ENCODE results near the gene TMEM272. TPM values are rescaled to one million over a fixed set of nuclear protein-coding genes. Genes with fewer than 3 reads are reported as not detected.

Gene TMEM272
- polyA plus RNA-seq, 1 donor: 1.1 TPM

- Histone ChIP-seq H3K27ac (ENCODE audit: low read length) (no peak overlapping the region), H3K27me3 (ENCODE audit: control insufficient read depth, insufficient read depth, low read length) (peaks cover 11% of the 10 kb centered on the region), H3K4me3 (ENCODE audit: low read length) (no peak overlapping the region), H3K4me1 (ENCODE audit: control insufficient read depth, insufficient read depth, low read length) (peaks cover 2% of the 10 kb centered on the region), H3K9me3 (ENCODE audit: control insufficient read depth, low read depth, low read length) (no peaks in the 10 kb centered on the region), H3K36me3 (ENCODE audit: control insufficient read depth, insufficient read depth, low read length) (no peaks in the 10 kb centered on the region)
- no peak for DNase-seq
- WGBS (ENCODE audit: insufficient coverage, low lambda C conversion rate): no CpG with 5 or more reads among the region's 4 CpGs
Measured at GRCh38 chr13:51818276-51818675, 26.7 kb downstream of the TMEM272 start.

- H3K27me3 ChIP-seq (ENCODE audit: control insufficient read depth, insufficient read depth, low read length): peaks cover 11% of the 10 kb centered on the region
- H3K27ac ChIP-seq (ENCODE audit: low read length): no peak overlapping the region
- H3K4me3 ChIP-seq (ENCODE audit: low read length): no peak overlapping the region
- no CpG with 5 or more reads among the region's 8 CpGs for WGBS (ENCODE audit: insufficient coverage, low lambda C conversion rate)
- peaks cover 2% of the 10 kb centered on the region for H3K4me1 ChIP-seq (ENCODE audit: control insufficient read depth, insufficient read depth, low read length)
- no peaks in the 10 kb centered on the region for H3K9me3 ChIP-seq (ENCODE audit: control insufficient read depth, low read depth, low read length)
- no peaks in the 10 kb centered on the region for H3K36me3 ChIP-seq (ENCODE audit: control insufficient read depth, insufficient read depth, low read length)
- no peak for DNase-seq
Measured at GRCh38 chr13:51817717-51818116, 27.3 kb downstream of the TMEM272 start.

- no peak for DNase-seq
- Histone ChIP-seq H3K27me3 (ENCODE audit: control insufficient read depth, insufficient read depth, low read length) (peaks cover 11% of the 10 kb centered on the region), H3K4me3 (ENCODE audit: low read length) (no peak overlapping the region), H3K27ac (ENCODE audit: low read length) (no peak overlapping the region), H3K9me3 (ENCODE audit: control insufficient read depth, low read depth, low read length) (no peaks in the 10 kb centered on the region), H3K36me3 (ENCODE audit: control insufficient read depth, insufficient read depth, low read length) (no peaks in the 10 kb centered on the region), H3K4me1 (ENCODE audit: control insufficient read depth, insufficient read depth, low read length) (peaks cover 2% of the 10 kb centered on the region)
- WGBS (ENCODE audit: insufficient coverage, low lambda C conversion rate): 100% methylated on average over 1 of the region's 19 CpGs
Measured at GRCh38 chr13:51816604-51817249, 28.2 kb downstream of the TMEM272 start.

- Histone ChIP-seq H3K9me3 (ENCODE audit: control insufficient read depth, low read depth, low read length) (no peaks in the 10 kb centered on the region), H3K27ac (ENCODE audit: low read length) (no peak overlapping the region), H3K36me3 (ENCODE audit: control insufficient read depth, insufficient read depth, low read length) (no peaks in the 10 kb centered on the region), H3K27me3 (ENCODE audit: control insufficient read depth, insufficient read depth, low read length) (peaks cover 11% of the 10 kb centered on the region), H3K4me1 (ENCODE audit: control insufficient read depth, insufficient read depth, low read length) (peaks cover 2% of the 10 kb centered on the region), H3K4me3 (ENCODE audit: low read length) (no peak overlapping the region)
- DNase-seq: no peak
- no CpG with 5 or more reads among the region's 11 CpGs for WGBS (ENCODE audit: insufficient coverage, low lambda C conversion rate)
Measured at GRCh38 chr13:51815848-51816247, 29.1 kb downstream of the TMEM272 start.

- peak overlapping the region; percentile 19 for H3K4me3 ChIP-seq (ENCODE audit: low read length)
- WGBS (ENCODE audit: insufficient coverage, low lambda C conversion rate): no CpG with 5 or more reads among the region's 13 CpGs
Measured at GRCh38 chr13:51814825-51815650, 29.9 kb downstream of the TMEM272 start.

GRCh38 chr13:51814071-51814470, 30.9 kb downstream of the TMEM272 start:
- DNase-seq: no peak
- H3K4me1 ChIP-seq (ENCODE audit: control insufficient read depth, insufficient read depth, low read length): peaks cover 2% of the 10 kb centered on the region
- H3K9me3 ChIP-seq (ENCODE audit: control insufficient read depth, low read depth, low read length): no peaks in the 10 kb centered on the region
- H3K27ac ChIP-seq (ENCODE audit: low read length): no peak overlapping the region
- peaks cover 11% of the 10 kb centered on the region for H3K27me3 ChIP-seq (ENCODE audit: control insufficient read depth, insufficient read depth, low read length)
- WGBS (ENCODE audit: insufficient coverage, low lambda C conversion rate): no CpG with 5 or more reads among the region's 2 CpGs
- no peak overlapping the region for H3K4me3 ChIP-seq (ENCODE audit: low read length)
- no peaks in the 10 kb centered on the region for H3K36me3 ChIP-seq (ENCODE audit: control insufficient read depth, insufficient read depth, low read length)

More at GRCh38 chr13:51814825-51815650, 29.9 kb downstream of the TMEM272 start:
- H3K36me3 ChIP-seq (ENCODE audit: control insufficient read depth, insufficient read depth, low read length): no peaks in the 10 kb centered on the region
- H3K4me1 ChIP-seq (ENCODE audit: control insufficient read depth, insufficient read depth, low read length): peaks cover 2% of the 10 kb centered on the region
- peak overlapping the region; percentile 15 for H3K27ac ChIP-seq (ENCODE audit: low read length)
- H3K9me3 ChIP-seq (ENCODE audit: control insufficient read depth, low read depth, low read length): no peaks in the 10 kb centered on the region
- peak; percentile 62 to 71 for DNase-seq
- peaks cover 11% of the 10 kb centered on the region for H3K27me3 ChIP-seq (ENCODE audit: control insufficient read depth, insufficient read depth, low read length)

GRCh38 chr13:51811920-51812451, 33.0 kb downstream of the TMEM272 start:
- Histone ChIP-seq H3K27ac (ENCODE audit: low read length) (no peak overlapping the region), H3K27me3 (ENCODE audit: control insufficient read depth, insufficient read depth, low read length) (peaks cover 3% of the 10 kb centered on the region), H3K36me3 (ENCODE audit: control insufficient read depth, insufficient read depth, low read length) (no peaks in the 10 kb centered on the region), H3K9me3 (ENCODE audit: control insufficient read depth, low read depth, low read length) (no peaks in the 10 kb centered on the region), H3K4me3 (ENCODE audit: low read length) (no peak overlapping the region), H3K4me1 (ENCODE audit: control insufficient read depth, insufficient read depth, low read length) (peaks cover 2% of the 10 kb centered on the region)
- no CpG with 5 or more reads among the region's 4 CpGs for WGBS (ENCODE audit: insufficient coverage, low lambda C conversion rate)
- no peak for DNase-seq

- no peak overlapping the region for H3K4me3 ChIP-seq (ENCODE audit: low read length)
- H3K9me3 ChIP-seq (ENCODE audit: control insufficient read depth, low read depth, low read length): no peaks in the 10 kb centered on the region
- no peaks in the 10 kb centered on the region for H3K27me3 ChIP-seq (ENCODE audit: control insufficient read depth, insufficient read depth, low read length)
- no peak overlapping the region for H3K27ac ChIP-seq (ENCODE audit: low read length)
- no peak for DNase-seq
- WGBS (ENCODE audit: insufficient coverage, low lambda C conversion rate): no CpG with 5 or more reads among the region's 12 CpGs
- H3K36me3 ChIP-seq (ENCODE audit: control insufficient read depth, insufficient read depth, low read length): no peaks in the 10 kb centered on the region
- H3K4me1 ChIP-seq (ENCODE audit: control insufficient read depth, insufficient read depth, low read length): peaks cover 2% of the 10 kb centered on the region
Measured at GRCh38 chr13:51811046-51811445, 33.9 kb downstream of the TMEM272 start.

- H3K4me3 ChIP-seq (ENCODE audit: low read length): no peak overlapping the region
- no peak overlapping the region for H3K27ac ChIP-seq (ENCODE audit: low read length)
- DNase-seq: no peak
- no peaks in the 10 kb centered on the region for H3K27me3 ChIP-seq (ENCODE audit: control insufficient read depth, insufficient read depth, low read length)
- peaks cover 7% of the 10 kb centered on the region for H3K4me1 ChIP-seq (ENCODE audit: control insufficient read depth, insufficient read depth, low read length)
- H3K9me3 ChIP-seq (ENCODE audit: control insufficient read depth, low read depth, low read length): no peaks in the 10 kb centered on the region
- no peaks in the 10 kb centered on the region for H3K36me3 ChIP-seq (ENCODE audit: control insufficient read depth, insufficient read depth, low read length)
Measured at GRCh38 chr13:51808811-51809210, 36.2 kb downstream of the TMEM272 start.

- Histone ChIP-seq H3K27ac (ENCODE audit: low read length) (no peak overlapping the region), H3K27me3 (ENCODE audit: control insufficient read depth, insufficient read depth, low read length) (no peaks in the 10 kb centered on the region), H3K9me3 (ENCODE audit: control insufficient read depth, low read depth, low read length) (no peaks in the 10 kb centered on the region), H3K4me3 (ENCODE audit: low read length) (no peak overlapping the region), H3K36me3 (ENCODE audit: control insufficient read depth, insufficient read depth, low read length) (no peaks in the 10 kb centered on the region), H3K4me1 (ENCODE audit: control insufficient read depth, insufficient read depth, low read length) (peaks cover 19% of the 10 kb centered on the region)
- no CpG with 5 or more reads among the region's 5 CpGs for WGBS (ENCODE audit: insufficient coverage, low lambda C conversion rate)
- no peak for DNase-seq
Measured at GRCh38 chr13:51807041-51807440, 37.9 kb downstream of the TMEM272 start.

Data from large intestine (tissue), 3 donors.